Liver (tissue), 3 donors: Measurements from ENCODE around the gene SH2D4B.

Experiments used
- EGR1 ChIP-seq, 2 donors: IDR thresholded peaks; 2 replicates each; pipeline ENCODE4 v1.6.1; 2016 to 2018; ENCODE audit warnings: antibody characterized with exemption in 2 of 2, low read depth in 2 of 2
- FOXA1 ChIP-seq: IDR thresholded peaks from 2 replicates; pipeline ENCODE4 v1.6.1; 2016; ENCODE audit warnings: antibody characterized with exemption
- HNF4G ChIP-seq: IDR thresholded peaks from 2 replicates; pipeline ENCODE4 v1.6.1; 2016; ENCODE audit warnings: antibody characterized with exemption
- JUND ChIP-seq, 2 donors: IDR thresholded peaks; 2 replicates each; pipeline ENCODE4 v1.6.1; 2016; ENCODE audit warnings: antibody characterized with exemption in 2 of 2
- MAX ChIP-seq: IDR thresholded peaks from 2 replicates; pipeline ENCODE4 v1.6.1; 2016; ENCODE audit warnings: antibody characterized with exemption
- RAD21 ChIP-seq, 2 donors: IDR thresholded peaks; 2 replicates each; pipeline ENCODE4 v1.6.1; 2016; ENCODE audit warnings: antibody characterized with exemption in 2 of 2, mild to moderate bottlenecking in 2 of 2
- REST ChIP-seq: IDR thresholded peaks from 2 replicates; pipeline ENCODE4 v1.6.1; 2016; ENCODE audit warnings: antibody characterized with exemption, mild to moderate bottlenecking
- RXRA ChIP-seq, 2 donors: IDR thresholded peaks; 2 replicates each; pipeline ENCODE4 v1.6.1; 2017 to 2018; ENCODE audit warnings: antibody characterized with exemption in 2 of 2, mild to moderate bottlenecking in 1 of 2
- SP1 ChIP-seq: IDR thresholded peaks from 2 replicates; pipeline ENCODE4 v1.6.1; 2018; ENCODE audit warnings: antibody characterized with exemption, mild to moderate bottlenecking
- TAF1 ChIP-seq: conservative IDR thresholded peaks from 2 replicates; pipeline ENCODE4 v1.6.1; 2016; ENCODE audit warnings: antibody characterized with exemption, mild to moderate bottlenecking
- YY1 ChIP-seq: IDR thresholded peaks from 2 replicates; pipeline ENCODE4 v1.6.1; 2016; ENCODE audit warnings: antibody characterized with exemption, mild to moderate bottlenecking
- TF ChIP-seq, protein P1 (sequence below): fragments of 150-350 bp; IDR thresholded peaks from 2 replicates; pipeline ENCODE4 v1.5.1; 2017; ENCODE audit warnings: improper control_type of control experiment, low read depth, low read length; ENCODE audit not compliant: missing input control
- TF ChIP-seq, protein P2 (sequence below): IDR thresholded peaks from 2 replicates; pipeline ENCODE4 v1.6.1; 2016; ENCODE audit warnings: antibody characterized with exemption
- donor health status: healthy.
- donor health status: healthy.

DNA sequence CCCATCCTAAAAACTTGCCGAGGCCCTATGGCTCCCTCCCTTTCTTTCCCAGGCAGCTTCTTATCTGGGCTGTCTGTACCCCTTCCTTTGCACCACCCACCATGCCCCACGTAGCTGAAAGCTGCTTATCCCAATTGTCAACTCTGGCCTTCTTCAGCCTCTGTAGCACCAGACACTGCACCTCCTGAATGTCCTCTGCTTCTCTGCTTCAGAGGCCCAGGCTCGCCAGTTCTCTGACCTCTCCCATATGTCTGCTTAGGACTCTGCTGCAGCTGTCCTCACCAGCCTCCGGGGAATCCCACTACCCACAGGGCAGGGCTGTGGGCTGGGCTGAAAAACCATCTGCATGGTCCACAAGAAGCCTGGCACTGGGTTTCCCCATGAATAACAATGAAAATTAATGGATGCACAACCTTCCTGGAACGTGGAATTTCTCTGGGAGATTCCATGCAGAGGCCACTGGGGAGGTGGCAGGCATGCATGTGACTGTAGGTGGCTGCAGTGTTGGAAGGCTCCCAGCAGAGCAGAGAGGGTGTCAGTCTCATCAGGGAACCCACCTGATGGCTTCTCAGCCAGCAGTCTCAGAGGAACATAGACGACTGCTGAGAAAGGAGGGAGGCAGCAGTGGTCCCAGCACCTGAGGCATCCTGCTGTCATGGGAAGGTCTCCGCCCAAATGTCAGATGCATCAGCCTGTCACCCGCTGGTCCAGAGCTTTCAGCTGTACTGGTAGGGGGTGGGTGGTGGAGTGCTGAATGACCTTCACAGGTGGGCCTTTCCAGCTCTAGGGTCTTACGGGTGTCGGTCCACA is 16.8 kb upstream of the SH2D4B start:
- TF ChIP-seq, protein P1, sequence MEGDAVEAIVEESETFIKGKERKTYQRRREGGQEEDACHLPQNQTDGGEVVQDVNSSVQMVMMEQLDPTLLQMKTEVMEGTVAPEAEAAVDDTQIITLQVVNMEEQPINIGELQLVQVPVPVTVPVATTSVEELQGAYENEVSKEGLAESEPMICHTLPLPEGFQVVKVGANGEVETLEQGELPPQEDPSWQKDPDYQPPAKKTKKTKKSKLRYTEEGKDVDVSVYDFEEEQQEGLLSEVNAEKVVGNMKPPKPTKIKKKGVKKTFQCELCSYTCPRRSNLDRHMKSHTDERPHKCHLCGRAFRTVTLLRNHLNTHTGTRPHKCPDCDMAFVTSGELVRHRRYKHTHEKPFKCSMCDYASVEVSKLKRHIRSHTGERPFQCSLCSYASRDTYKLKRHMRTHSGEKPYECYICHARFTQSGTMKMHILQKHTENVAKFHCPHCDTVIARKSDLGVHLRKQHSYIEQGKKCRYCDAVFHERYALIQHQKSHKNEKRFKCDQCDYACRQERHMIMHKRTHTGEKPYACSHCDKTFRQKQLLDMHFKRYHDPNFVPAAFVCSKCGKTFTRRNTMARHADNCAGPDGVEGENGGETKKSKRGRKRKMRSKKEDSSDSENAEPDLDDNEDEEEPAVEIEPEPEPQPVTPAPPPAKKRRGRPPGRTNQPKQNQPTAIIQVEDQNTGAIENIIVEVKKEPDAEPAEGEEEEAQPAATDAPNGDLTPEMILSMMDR = no peak
- TF ChIP-seq MAX (no peak), RXRA (IDR thresholded peaks at IDR 0.05) (no peak), TAF1 (no peak), YY1 (no peak), JUND (IDR thresholded peaks at IDR 0.05) (no peak), RAD21 (IDR thresholded peaks at IDR 0.05) (no peak), EGR1 (IDR thresholded peaks at IDR 0.05; ENCODE audit: low read depth in 2 of 2) (no peak), REST (no peak), FOXA1 (no peak), HNF4G (no peak), SP1 (no peak)
- TF ChIP-seq, protein P2, sequence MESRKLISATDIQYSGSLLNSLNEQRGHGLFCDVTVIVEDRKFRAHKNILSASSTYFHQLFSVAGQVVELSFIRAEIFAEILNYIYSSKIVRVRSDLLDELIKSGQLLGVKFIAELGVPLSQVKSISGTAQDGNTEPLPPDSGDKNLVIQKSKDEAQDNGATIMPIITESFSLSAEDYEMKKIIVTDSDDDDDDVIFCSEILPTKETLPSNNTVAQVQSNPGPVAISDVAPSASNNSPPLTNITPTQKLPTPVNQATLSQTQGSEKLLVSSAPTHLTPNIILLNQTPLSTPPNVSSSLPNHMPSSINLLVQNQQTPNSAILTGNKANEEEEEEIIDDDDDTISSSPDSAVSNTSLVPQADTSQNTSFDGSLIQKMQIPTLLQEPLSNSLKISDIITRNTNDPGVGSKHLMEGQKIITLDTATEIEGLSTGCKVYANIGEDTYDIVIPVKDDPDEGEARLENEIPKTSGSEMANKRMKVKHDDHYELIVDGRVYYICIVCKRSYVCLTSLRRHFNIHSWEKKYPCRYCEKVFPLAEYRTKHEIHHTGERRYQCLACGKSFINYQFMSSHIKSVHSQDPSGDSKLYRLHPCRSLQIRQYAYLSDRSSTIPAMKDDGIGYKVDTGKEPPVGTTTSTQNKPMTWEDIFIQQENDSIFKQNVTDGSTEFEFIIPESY = no peak
